ENCODE results near the gene SMAP1. TPM values are rescaled to one million over a fixed set of nuclear protein-coding genes. Genes with fewer than 3 reads are reported as not detected.
A peak's percentile ranks its signal among the peaks of the same experiment; 100 is the strongest.

Gene SMAP1
- total RNA-seq, 1 experiment from 2014 or later: 36.1 TPM

DNA sequence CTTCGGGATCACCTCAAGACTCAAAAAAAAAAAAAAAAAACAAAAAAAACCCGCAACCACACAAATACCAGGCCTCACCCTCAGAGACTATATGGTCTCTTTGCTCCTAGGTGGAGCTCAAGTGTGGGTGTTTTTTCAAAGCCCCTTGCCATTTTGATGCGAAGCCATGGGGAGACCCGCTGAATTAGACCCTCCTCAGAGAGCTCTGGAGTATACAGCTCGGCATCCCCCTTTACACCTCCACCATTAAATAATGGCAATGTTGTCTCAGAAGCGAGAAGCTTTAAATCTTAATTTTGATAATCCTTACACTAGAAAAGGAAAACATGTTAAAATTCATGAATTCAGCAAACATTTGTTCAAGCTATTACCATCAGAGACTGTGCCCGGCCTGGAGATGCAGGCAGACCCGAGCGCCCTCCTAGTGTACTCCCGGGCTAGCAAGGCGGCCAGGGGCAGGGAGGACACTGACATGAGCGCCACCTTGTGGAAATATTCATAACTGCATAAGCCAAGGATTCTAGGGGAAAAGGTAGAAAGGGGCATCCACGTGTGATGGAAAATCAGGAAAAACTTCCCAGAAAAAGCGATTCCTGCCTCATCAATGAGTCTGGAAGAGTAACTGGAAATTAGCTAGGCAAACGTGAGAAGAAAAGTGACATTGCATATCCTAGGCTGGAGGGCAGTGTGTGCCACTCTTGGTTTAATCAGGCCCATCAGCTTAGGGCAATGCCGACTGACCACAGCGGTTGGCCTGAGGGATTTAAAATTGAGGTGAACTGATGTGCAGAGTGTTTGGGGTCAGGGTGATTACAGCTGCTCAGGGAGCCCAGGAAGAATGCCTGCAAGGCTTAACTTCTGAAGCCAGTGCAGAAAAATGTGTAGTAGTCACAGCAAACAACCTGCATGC lies 216.6 kb downstream of the SMAP1 start:
- no peaks in the 10 kb centered on the region for H3K9me3 ChIP-seq
- no TSS peak for BruUV-seq (replicated peaks)
- Mint-ChIP-seq H3K27ac (ENCODE audit: unreplicated experiment) (no peak overlapping the region), H3K27me3 (ENCODE audit: insufficient read depth, unreplicated experiment) (peaks cover 6% of the 10 kb centered on the region), H3K4me1 (ENCODE audit: low read depth, unreplicated experiment) (no peaks in the 10 kb centered on the region), H3K36me3 (ENCODE audit: insufficient read depth, unreplicated experiment) (no peaks in the 10 kb centered on the region), H3K4me3 (ENCODE audit: unreplicated experiment) (no peak overlapping the region), H3K9me3 (ENCODE audit: unreplicated experiment) (no peaks in the 10 kb centered on the region)
- no peaks in the 10 kb centered on the region for H3K4me1 ChIP-seq
- DNase-seq: peak; percentile 55 to 76
- H3K36me3 ChIP-seq (ENCODE audit: control insufficient read depth, insufficient read depth, low read length): no peaks in the 10 kb centered on the region
- TF ChIP-seq, protein P1, sequence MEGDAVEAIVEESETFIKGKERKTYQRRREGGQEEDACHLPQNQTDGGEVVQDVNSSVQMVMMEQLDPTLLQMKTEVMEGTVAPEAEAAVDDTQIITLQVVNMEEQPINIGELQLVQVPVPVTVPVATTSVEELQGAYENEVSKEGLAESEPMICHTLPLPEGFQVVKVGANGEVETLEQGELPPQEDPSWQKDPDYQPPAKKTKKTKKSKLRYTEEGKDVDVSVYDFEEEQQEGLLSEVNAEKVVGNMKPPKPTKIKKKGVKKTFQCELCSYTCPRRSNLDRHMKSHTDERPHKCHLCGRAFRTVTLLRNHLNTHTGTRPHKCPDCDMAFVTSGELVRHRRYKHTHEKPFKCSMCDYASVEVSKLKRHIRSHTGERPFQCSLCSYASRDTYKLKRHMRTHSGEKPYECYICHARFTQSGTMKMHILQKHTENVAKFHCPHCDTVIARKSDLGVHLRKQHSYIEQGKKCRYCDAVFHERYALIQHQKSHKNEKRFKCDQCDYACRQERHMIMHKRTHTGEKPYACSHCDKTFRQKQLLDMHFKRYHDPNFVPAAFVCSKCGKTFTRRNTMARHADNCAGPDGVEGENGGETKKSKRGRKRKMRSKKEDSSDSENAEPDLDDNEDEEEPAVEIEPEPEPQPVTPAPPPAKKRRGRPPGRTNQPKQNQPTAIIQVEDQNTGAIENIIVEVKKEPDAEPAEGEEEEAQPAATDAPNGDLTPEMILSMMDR (IDR thresholded peaks at IDR 0.05; ENCODE audit: insufficient read depth in 1 of 2, low read depth in 1 of 2, low read length in 1 of 2, severe bottlenecking in 1 of 2, unreplicated experiment in 1 of 2): peak; percentile 78 to 88
- no peak overlapping the region for H3K4me3 ChIP-seq (ENCODE audit: low read depth, low read length)
- POLR2A ChIA-PET: no interaction called here
- intact Hi-C loops (cut with micrococcal nuclease; ENCODE audit: unreplicated experiment): loop anchor here (1.0 kb wide), 5 partner anchors 129 to 574 kb away; no protein-coding TSS in a partner anchor
- no peaks in the 10 kb centered on the region; the same call in 1 of the 2 replicates for H3K27me3 ChIP-seq (replicated peaks; ENCODE audit: control insufficient read depth, insufficient read depth, low read length)
- CTCF ChIA-PET: interaction anchor here (0.6 to 1.4 kb wide), 7 partner anchors 19 to 663 kb away, joined by 3 to 9 read pairs (median 5); no protein-coding TSS in a partner anchor

DNA sequence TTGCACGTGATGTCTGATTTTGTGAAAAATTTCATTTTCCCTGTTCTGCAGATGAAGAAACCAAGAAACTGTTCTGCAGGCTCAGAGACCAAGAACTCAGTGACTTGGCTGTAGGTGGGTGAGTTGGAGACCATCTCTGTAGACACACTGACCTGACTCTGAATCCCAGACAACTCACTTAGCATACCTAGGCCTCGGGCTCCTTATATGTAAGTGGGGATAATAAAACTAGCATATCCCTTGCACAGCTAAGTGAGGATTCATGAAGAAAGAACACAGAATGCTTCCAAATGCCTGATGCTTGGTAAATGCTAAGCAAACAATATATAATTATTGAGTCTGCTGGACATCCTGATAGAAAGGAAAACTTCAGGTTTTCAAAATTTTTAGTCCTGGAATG lies 218.4 kb downstream of the SMAP1 start:
- Histone ChIP-seq H3K4me3 (ENCODE audit: low read depth, low read length) (no peak overlapping the region), H3K4me1 (no peaks in the 10 kb centered on the region), H3K36me3 (ENCODE audit: control insufficient read depth, insufficient read depth, low read length) (no peaks in the 10 kb centered on the region), H3K27me3 (replicated peaks; ENCODE audit: control insufficient read depth, insufficient read depth, low read length) (no peaks in the 10 kb centered on the region; the same call in 1 of the 2 replicates), H3K9me3 (no peaks in the 10 kb centered on the region)
- POLR2A ChIA-PET: no interaction called here
- TF ChIP-seq, protein P1 (IDR thresholded peaks at IDR 0.05; ENCODE audit: insufficient read depth in 1 of 2, low read depth in 1 of 2, low read length in 1 of 2, severe bottlenecking in 1 of 2, unreplicated experiment in 1 of 2): no peak
- no peaks in the 10 kb centered on the region for H3K4me1 Mint-ChIP-seq (ENCODE audit: low read depth, unreplicated experiment)
- H3K9me3 Mint-ChIP-seq (ENCODE audit: unreplicated experiment): no peaks in the 10 kb centered on the region
- no TSS peak for BruUV-seq (replicated peaks)
- intact Hi-C loops (cut with micrococcal nuclease; ENCODE audit: unreplicated experiment): no loop called here
- peaks cover 7% of the 10 kb centered on the region for H3K27me3 Mint-ChIP-seq (ENCODE audit: insufficient read depth, unreplicated experiment)
- H3K4me3 Mint-ChIP-seq (ENCODE audit: unreplicated experiment): no peak overlapping the region
- H3K36me3 Mint-ChIP-seq (ENCODE audit: insufficient read depth, unreplicated experiment): no peaks in the 10 kb centered on the region
- no peak overlapping the region for H3K27ac Mint-ChIP-seq (ENCODE audit: unreplicated experiment)
- CTCF ChIA-PET: no interaction called here
- DNase-seq: no peak

DNA sequence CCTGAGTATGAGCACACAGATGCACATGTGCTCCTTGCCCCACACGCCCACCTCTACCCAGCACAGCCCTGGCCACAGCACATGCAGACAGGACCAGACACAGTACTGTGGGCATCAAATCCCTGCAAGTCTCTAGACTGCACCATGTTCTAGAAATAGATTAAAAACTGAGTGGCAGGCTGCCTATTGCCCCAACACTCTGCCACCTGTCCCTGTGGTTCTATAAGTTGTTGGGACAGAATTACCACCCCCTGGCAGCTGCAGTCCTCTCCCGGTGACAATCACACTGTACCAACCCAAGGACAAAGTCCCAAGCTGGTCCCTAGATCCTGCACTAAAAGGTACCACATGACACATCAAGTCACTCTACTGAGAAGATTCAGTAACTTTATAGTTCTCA lies 219.0 kb downstream of the SMAP1 start:
- intact Hi-C loops (cut with micrococcal nuclease; ENCODE audit: unreplicated experiment): no loop called here
- Mint-ChIP-seq H3K27ac (ENCODE audit: unreplicated experiment) (no peak overlapping the region), H3K27me3 (ENCODE audit: insufficient read depth, unreplicated experiment) (peaks cover 7% of the 10 kb centered on the region), H3K36me3 (ENCODE audit: insufficient read depth, unreplicated experiment) (no peaks in the 10 kb centered on the region), H3K4me3 (ENCODE audit: unreplicated experiment) (no peak overlapping the region), H3K9me3 (ENCODE audit: unreplicated experiment) (no peaks in the 10 kb centered on the region), H3K4me1 (ENCODE audit: low read depth, unreplicated experiment) (no peaks in the 10 kb centered on the region)
- Histone ChIP-seq H3K36me3 (ENCODE audit: control insufficient read depth, insufficient read depth, low read length) (no peaks in the 10 kb centered on the region), H3K9me3 (no peaks in the 10 kb centered on the region), H3K4me1 (no peaks in the 10 kb centered on the region), H3K27me3 (replicated peaks; ENCODE audit: control insufficient read depth, insufficient read depth, low read length) (no peaks in the 10 kb centered on the region; the same call in 1 of the 2 replicates), H3K4me3 (ENCODE audit: low read depth, low read length) (no peak overlapping the region)
- no TSS peak for BruUV-seq (replicated peaks)
- no peak for DNase-seq
- CTCF ChIA-PET: no interaction called here
- TF ChIP-seq, protein P1 (IDR thresholded peaks at IDR 0.05; ENCODE audit: insufficient read depth in 1 of 2, low read depth in 1 of 2, low read length in 1 of 2, severe bottlenecking in 1 of 2, unreplicated experiment in 1 of 2): no peak
- POLR2A ChIA-PET: no interaction called here

All from Caco-2 (cell line).